SK-N-SH (cell line): ENCODE results near the gene FMO1. TPM values are rescaled to one million over a fixed set of nuclear protein-coding genes. Genes with fewer than 3 reads are reported as not detected.

ENCODE experiments used
- polyA plus RNA-seq, 3 experiments: library from polyadenylated mRNA; depleted of rRNA; stranded (reverse); fragments of >200 nt; gene quantifications; 2 replicates each; pipeline ENCODE4 v1.2.3, GENCODE V29; 2012
- small RNA-seq, 7 experiments: library from RNA; depleted of rRNA; stranded (forward); fragments of <200 nt; gene quantifications; one replicate each; pipeline ENCODE3, GENCODE V24; 2012

FMO1 gene
- polyA plus RNA-seq, 1 of the 3 experiments (the other 2 are of a cell fraction), result not detected

Small RNA genes within 50 kb of the gene (small RNA-seq; reads per million reads assigned to genes)
- 0 reads per million in 7 experiments for gene RF00019

Other genes starting within 250 kb of the FMO1 start
- gene FMO3, start 157.6 kb upstream of the FMO1 start, polyA plus RNA-seq (2012; rRNA removed), result 0.85 and 0.96 TPM in 2 replicates
- gene FMO2, start 63.2 kb upstream of the FMO1 start, polyA plus RNA-seq (2012; rRNA removed), result not detected in 2 replicates
- 1.6 and 2.0 TPM in 2 replicates for gene FMO4, start 65.7 kb downstream of the FMO1 start, polyA plus RNA-seq (2012; rRNA removed)
- 39.9 and 45.6 TPM in 2 replicates for gene PRRC2C, start 237.0 kb downstream of the FMO1 start, polyA plus RNA-seq (2012; rRNA removed)